OCI-LY3 (cell line): ENCODE measurements around the gene CDR2L.

ENCODE experiments used
- CTCF ChIP-seq: fragments of 200-600, 300-600 bp; sonication (generic); IDR thresholded peaks from 2 replicates; pipeline ENCODE4 v1.5.1; 2014; ENCODE audit warnings: antibody characterized with exemption, low read length, low read depth
- EZH2phosphoT487 ChIP-seq: fragments of 200-600 bp; shearing (Covaris generic); IDR thresholded peaks from 2 replicates; pipeline ENCODE4 v1.6.1; 2018; ENCODE audit warnings: antibody characterized with exemption, mixed run types, low read depth

- TF ChIP-seq CTCF (no peak), EZH2phosphoT487 (no peak)
These were observed 37.4 kb downstream of the CDR2L start for GRCh38 chr17:75024686-75025397.
